MM.1S (cell line): Measurements from ENCODE around the gene CD4.

ENCODE experiments used
- CTCF ChIP-seq: fragments of 300-600 bp; sonication (generic); IDR thresholded peaks from 2 replicates; pipeline ENCODE4 v1.5.1; 2016; ENCODE audit warnings: antibody characterized with exemption, low read length, mixed read lengths
- EZH2 ChIP-seq: fragments of 300-600 bp; sonication (generic); optimal IDR thresholded peaks from 2 replicates; pipeline ENCODE3; 2017; ENCODE audit warnings: low read depth, mild to moderate bottlenecking, antibody characterized with exemption, low read length, mixed read lengths

GRCh38 chr12:6810758-6811157, 21.4 kb downstream of the CD4 start:
- TF ChIP-seq EZH2 (no peak), CTCF (no peak)
